Endometrium (tissue), 2 donors: ENCODE results near the gene DHRS12.

Experiments
- FAIRE-seq: peaks from 2 replicates; lab custom pipeline; 2012; peaks lifted over from hg19 to GRCh38; lab: Jason Lieb, UNC
- donor health status: control.
- donor health status: control.

The DHRS12 gene

GRCh38 chr13:51781246-51782022 is 22.5 kb downstream of the DHRS12 start:
- no peak for FAIRE-seq

GRCh38 chr13:51780099-51780498 is 23.9 kb downstream of the DHRS12 start:
- no peak for FAIRE-seq

- FAIRE-seq: no peak
Measured at GRCh38 chr13:51778392-51778791, 25.6 kb downstream of the DHRS12 start.

- FAIRE-seq: no peak
Measured at GRCh38 chr13:51777921-51778320, 26.0 kb downstream of the DHRS12 start.

GRCh38 chr13:51776179-51776578 is 27.8 kb downstream of the DHRS12 start:
- FAIRE-seq: no peak

GRCh38 chr13:51773515-51773914 is 30.4 kb downstream of the DHRS12 start:
- FAIRE-seq: no peak

GRCh38 chr13:51772781-51773180 is 31.2 kb downstream of the DHRS12 start:
- no peak for FAIRE-seq

- FAIRE-seq: no peak
Measured at GRCh38 chr13:51772105-51772455, 31.9 kb downstream of the DHRS12 start.

GRCh38 chr13:51771418-51772104 is 32.4 kb downstream of the DHRS12 start:
- FAIRE-seq: no peak

GRCh38 chr13:51770681-51771417 is 33.1 kb downstream of the DHRS12 start:
- FAIRE-seq: no peak

GRCh38 chr13:51770160-51770559 is 33.8 kb downstream of the DHRS12 start:
- no peak for FAIRE-seq

GRCh38 chr13:51769455-51770127 is 34.4 kb downstream of the DHRS12 start:
- no peak for FAIRE-seq

GRCh38 chr13:51768976-51769375 is 35.0 kb downstream of the DHRS12 start:
- no peak for FAIRE-seq

- FAIRE-seq: no peak
Measured at GRCh38 chr13:51768378-51768921, 35.5 kb downstream of the DHRS12 start.

- no peak for FAIRE-seq
Measured at GRCh38 chr13:51767100-51767499, 36.9 kb downstream of the DHRS12 start.

GRCh38 chr13:51765142-51765515 is 38.8 kb downstream of the DHRS12 start:
- FAIRE-seq: no peak

GRCh38 chr13:51764184-51765141 is 39.5 kb downstream of the DHRS12 start:
- no peak for FAIRE-seq

- FAIRE-seq: no peak
Measured at GRCh38 chr13:51763486-51763885, 40.5 kb downstream of the DHRS12 start.

- no peak for FAIRE-seq
Measured at GRCh38 chr13:51761643-51762350, 42.2 kb downstream of the DHRS12 start.

GRCh38 chr13:51760592-51760991 is 43.4 kb downstream of the DHRS12 start:
- FAIRE-seq: no peak
